K562 (cell line): ENCODE measurements around the gene RNASET2. TPM values are rescaled to one million over a fixed set of nuclear protein-coding genes. Genes with fewer than 3 reads are reported as not detected.

Experiments
- CXXC5 ChIP-seq: fragments of 250-450 bp; sonication (Bioruptor Pico); IDR thresholded peaks from 2 replicates; pipeline ENCODE4 v1.8.0; 2022; ENCODE audit warnings: inconsistent platforms, mild to moderate bottlenecking, moderate library complexity
- EP400 ChIP-seq: fragments of 450-650 bp; IDR thresholded peaks from 2 replicates; pipeline ENCODE4 v1.6.1; 2017; ENCODE audit warnings: antibody characterized with exemption, mild to moderate bottlenecking, moderate library complexity
- HNRNPLL ChIP-seq: fragments of 200-400 bp; formaldehyde crosslinking; IDR thresholded peaks from 2 replicates; pipeline ENCODE4 v1.6.1; 2017; ENCODE audit warnings: low read length, low read depth, mild to moderate bottlenecking; ENCODE audit not compliant: poor library complexity, severe bottlenecking
- KDM1A ChIP-seq, 2 experiments: fragments of 450-650 bp; IDR thresholded peaks; 2 replicates each; pipeline ENCODE4 v1.6.1; 2016; ENCODE audit warnings: mild to moderate bottlenecking in 2 of 2
- L3MBTL2 ChIP-seq: fragments of 450-650 bp; IDR thresholded peaks from 2 replicates; pipeline ENCODE4 v1.6.1; 2016; ENCODE audit warnings: mild to moderate bottlenecking, moderate library complexity
- NFXL1 ChIP-seq: fragments of 450-650 bp; formaldehyde crosslinking; IDR thresholded peaks from 2 replicates; pipeline ENCODE4 v1.4.0; 2021; ENCODE audit warnings: mild to moderate bottlenecking
- SAFB2 ChIP-seq: fragments of 200-400 bp; formaldehyde crosslinking; IDR thresholded peaks from 2 replicates; pipeline ENCODE4 v1.6.1; 2018; ENCODE audit warnings: borderline replicate concordance, low read length, low read depth, moderate library complexity; ENCODE audit not compliant: severe bottlenecking
- ZFX ChIP-seq: sonication (generic); formaldehyde crosslinking; IDR thresholded peaks from 2 replicates; pipeline ENCODE4 v1.8.0; 2022; ENCODE audit warnings: mild to moderate bottlenecking, missing genetic modification reagents, moderate library complexity
- ZNF695 ChIP-seq: fragments of 450-650 bp; formaldehyde crosslinking; IDR thresholded peaks from 2 replicates; pipeline ENCODE4 v1.4.0; 2020; ENCODE audit warnings: mild to moderate bottlenecking, moderate library complexity
- polyA plus RNA-seq, 8 experiments: library from polyadenylated mRNA; depleted of rRNA in 4 of 8; stranded (reverse) in 5 of 8; unstranded in 3 of 8; fragments of >200 nt; fragmentation: Nextera tagmentation in 2 of 8; fragmentation: Illumina TruSeq in 1 of 8; extraction: Ambion mirVana in 2 of 8; extraction: Trizol in 1 of 8; gene quantifications; 2 replicates each; pipeline versions ENCODE4 v1.2.1 to v1.2.3, GENCODE V29; 2011 to 2014; ENCODE audit warnings: inconsistent platforms in 1 of 8, missing spikeins in 1 of 8
- total RNA-seq, 7 experiments: library from RNA; depleted of rRNA in 6 of 7; stranded (reverse); fragments of >200 nt in 6 of 7; fragmentation: Illumina TruSeq in 2 of 7; extraction: Trizol in 2 of 7; gene quantifications; 2 replicates each; pipeline versions ENCODE4 v1.2.1 to v1.2.3, GENCODE V29; 2011 to 2021; ENCODE audit warnings: low replicate concordance in 1 of 7
- TF ChIP-seq, protein P1 (sequence below): fragments of 450-650 bp; IDR thresholded peaks from 2 replicates; pipeline ENCODE4 v1.6.1; 2016; ENCODE audit warnings: borderline replicate concordance
- TF ChIP-seq, protein P2 (sequence below), 3 experiments: IDR thresholded peaks in 2 of 3; conservative IDR thresholded peaks in 1 of 3; 2 replicates each; pipeline ENCODE4 v1.5.1; 2011 to 2012; ENCODE audit warnings: low read length in 3 of 3, mild to moderate bottlenecking in 3 of 3, control low read depth in 2 of 3, improper control_type of control experiment in 1 of 3, inconsistent platforms in 1 of 3, low read depth in 1 of 3, mixed read lengths in 1 of 3, moderate library complexity in 1 of 3; ENCODE audit not compliant: insufficient read depth in 2 of 3
- TF ChIP-seq, protein P3 (sequence below): fragments of 450-650 bp; formaldehyde crosslinking; IDR thresholded peaks from 2 replicates; pipeline ENCODE4 v1.4.0; 2020; ENCODE audit warnings: mild to moderate bottlenecking, moderate library complexity
- TF ChIP-seq, protein P4 (sequence below): sonication (generic); formaldehyde crosslinking; IDR thresholded peaks from 2 replicates; pipeline ENCODE4 v1.8.1; 2023; ENCODE audit warnings: mild to moderate bottlenecking, missing genetic modification reagents
- TF ChIP-seq, protein P5 (sequence below): sonication (generic); formaldehyde crosslinking; IDR thresholded peaks from 2 replicates; pipeline ENCODE4 v1.9.0; 2022; ENCODE audit warnings: mild to moderate bottlenecking, missing genetic modification reagents

The RNASET2 gene
- total and polyA plus RNA-seq, 9 of the 15 experiments (the other 6 are each of a cell fraction or from before 2014, with no cell fraction given), result 7.4 to 141 (median 91.3) TPM

DNA sequence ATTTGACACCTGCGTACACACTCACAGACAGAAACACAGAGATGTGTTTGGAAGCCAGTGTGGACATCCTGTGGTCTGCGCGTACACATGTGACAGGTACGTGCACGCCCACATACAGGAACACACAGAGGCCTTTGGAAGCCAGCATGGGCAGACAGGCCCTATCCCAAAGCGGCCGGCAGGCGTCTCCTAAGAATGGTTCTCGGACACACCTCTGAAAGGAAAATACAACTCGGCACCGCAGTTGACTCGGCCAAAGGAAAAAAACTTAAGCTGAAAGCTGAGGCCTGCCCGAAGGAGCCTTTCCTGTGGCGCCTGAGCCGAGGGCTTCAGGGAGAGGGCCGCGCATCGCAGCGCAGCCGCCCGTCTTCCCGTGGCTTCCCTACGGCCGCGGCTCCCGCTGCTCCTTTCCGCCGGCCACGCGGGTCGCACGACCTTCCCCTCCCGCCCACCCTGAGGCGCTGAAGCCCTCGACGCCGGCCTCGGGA is 41.5 kb upstream of the RNASET2 start (continued):
- TF ChIP-seq, protein P1, sequence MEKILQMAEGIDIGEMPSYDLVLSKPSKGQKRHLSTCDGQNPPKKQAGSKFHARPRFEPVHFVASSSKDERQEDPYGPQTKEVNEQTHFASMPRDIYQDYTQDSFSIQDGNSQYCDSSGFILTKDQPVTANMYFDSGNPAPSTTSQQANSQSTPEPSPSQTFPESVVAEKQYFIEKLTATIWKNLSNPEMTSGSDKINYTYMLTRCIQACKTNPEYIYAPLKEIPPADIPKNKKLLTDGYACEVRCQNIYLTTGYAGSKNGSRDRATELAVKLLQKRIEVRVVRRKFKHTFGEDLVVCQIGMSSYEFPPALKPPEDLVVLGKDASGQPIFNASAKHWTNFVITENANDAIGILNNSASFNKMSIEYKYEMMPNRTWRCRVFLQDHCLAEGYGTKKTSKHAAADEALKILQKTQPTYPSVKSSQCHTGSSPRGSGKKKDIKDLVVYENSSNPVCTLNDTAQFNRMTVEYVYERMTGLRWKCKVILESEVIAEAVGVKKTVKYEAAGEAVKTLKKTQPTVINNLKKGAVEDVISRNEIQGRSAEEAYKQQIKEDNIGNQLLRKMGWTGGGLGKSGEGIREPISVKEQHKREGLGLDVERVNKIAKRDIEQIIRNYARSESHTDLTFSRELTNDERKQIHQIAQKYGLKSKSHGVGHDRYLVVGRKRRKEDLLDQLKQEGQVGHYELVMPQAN, result peak; percentile 77; the same call in 1 of the 2 replicates
- TF ChIP-seq NFXL1 (CRISPR knock-in tag), result no peak
- TF ChIP-seq CXXC5, result peak; percentile 44; the same call in 1 of the 2 replicates
- peak in 1 of 2 experiments; percentile 89; a peak in 2 of 4 replicates for TF ChIP-seq KDM1A (IDR thresholded peaks at IDR 0.05)
- TF ChIP-seq, protein P2, sequence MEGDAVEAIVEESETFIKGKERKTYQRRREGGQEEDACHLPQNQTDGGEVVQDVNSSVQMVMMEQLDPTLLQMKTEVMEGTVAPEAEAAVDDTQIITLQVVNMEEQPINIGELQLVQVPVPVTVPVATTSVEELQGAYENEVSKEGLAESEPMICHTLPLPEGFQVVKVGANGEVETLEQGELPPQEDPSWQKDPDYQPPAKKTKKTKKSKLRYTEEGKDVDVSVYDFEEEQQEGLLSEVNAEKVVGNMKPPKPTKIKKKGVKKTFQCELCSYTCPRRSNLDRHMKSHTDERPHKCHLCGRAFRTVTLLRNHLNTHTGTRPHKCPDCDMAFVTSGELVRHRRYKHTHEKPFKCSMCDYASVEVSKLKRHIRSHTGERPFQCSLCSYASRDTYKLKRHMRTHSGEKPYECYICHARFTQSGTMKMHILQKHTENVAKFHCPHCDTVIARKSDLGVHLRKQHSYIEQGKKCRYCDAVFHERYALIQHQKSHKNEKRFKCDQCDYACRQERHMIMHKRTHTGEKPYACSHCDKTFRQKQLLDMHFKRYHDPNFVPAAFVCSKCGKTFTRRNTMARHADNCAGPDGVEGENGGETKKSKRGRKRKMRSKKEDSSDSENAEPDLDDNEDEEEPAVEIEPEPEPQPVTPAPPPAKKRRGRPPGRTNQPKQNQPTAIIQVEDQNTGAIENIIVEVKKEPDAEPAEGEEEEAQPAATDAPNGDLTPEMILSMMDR (IDR thresholded peaks at IDR 0.05 in 2 of 3, conservative IDR thresholded peaks at IDR 0.05 in 1 of 3; ENCODE audit: insufficient read depth in 2 of 3, low read depth in 1 of 3, low read length in 3 of 3), result peak; percentile 55 to 65 (median 64)
- no peak for TF ChIP-seq ZNF695
- TF ChIP-seq EP400, result peak; percentile 12; the same call in 1 of the 2 replicates
- no peak for TF ChIP-seq SAFB2
- peak; percentile 80 for TF ChIP-seq L3MBTL2
- TF ChIP-seq ZFX (CRISPR knock-in tag), result peak; percentile 29
- TF ChIP-seq HNRNPLL, result peak; percentile 47
- TF ChIP-seq, protein P3, sequence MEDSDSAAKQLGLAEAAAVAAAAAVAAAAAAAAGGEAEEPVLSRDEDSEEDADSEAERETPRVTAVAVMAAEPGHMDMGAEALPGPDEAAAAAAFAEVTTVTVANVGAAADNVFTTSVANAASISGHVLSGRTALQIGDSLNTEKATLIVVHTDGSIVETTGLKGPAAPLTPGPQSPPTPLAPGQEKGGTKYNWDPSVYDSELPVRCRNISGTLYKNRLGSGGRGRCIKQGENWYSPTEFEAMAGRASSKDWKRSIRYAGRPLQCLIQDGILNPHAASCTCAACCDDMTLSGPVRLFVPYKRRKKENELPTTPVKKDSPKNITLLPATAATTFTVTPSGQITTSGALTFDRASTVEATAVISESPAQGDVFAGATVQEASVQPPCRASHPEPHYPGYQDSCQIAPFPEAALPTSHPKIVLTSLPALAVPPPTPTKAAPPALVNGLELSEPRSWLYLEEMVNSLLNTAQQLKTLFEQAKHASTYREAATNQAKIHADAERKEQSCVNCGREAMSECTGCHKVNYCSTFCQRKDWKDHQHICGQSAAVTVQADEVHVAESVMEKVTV (CRISPR knock-in tag), result peak; percentile 32; the same call in 1 of the 2 replicates
- TF ChIP-seq, protein P4, sequence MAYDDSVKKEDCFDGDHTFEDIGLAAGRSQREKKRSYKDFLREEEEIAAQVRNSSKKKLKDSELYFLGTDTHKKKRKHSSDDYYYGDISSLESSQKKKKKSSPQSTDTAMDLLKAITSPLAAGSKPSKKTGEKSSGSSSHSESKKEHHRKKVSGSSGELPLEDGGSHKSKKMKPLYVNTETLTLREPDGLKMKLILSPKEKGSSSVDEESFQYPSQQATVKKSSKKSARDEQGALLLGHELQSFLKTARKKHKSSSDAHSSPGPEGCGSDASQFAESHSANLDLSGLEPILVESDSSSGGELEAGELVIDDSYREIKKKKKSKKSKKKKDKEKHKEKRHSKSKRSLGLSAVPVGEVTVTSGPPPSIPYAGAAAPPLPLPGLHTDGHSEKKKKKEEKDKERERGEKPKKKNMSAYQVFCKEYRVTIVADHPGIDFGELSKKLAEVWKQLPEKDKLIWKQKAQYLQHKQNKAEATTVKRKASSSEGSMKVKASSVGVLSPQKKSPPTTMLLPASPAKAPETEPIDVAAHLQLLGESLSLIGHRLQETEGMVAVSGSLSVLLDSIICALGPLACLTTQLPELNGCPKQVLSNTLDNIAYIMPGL (CRISPR knock-in tag), result no peak
- TF ChIP-seq, protein P5, sequence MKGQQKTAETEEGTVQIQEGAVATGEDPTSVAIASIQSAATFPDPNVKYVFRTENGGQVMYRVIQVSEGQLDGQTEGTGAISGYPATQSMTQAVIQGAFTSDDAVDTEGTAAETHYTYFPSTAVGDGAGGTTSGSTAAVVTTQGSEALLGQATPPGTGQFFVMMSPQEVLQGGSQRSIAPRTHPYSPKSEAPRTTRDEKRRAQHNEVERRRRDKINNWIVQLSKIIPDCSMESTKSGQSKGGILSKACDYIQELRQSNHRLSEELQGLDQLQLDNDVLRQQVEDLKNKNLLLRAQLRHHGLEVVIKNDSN (CRISPR knock-in tag), result peak; percentile 62
